K562 (cell line): ENCODE data around the gene TMEFF2.

Experiments
- CTCF ChIP-seq, 3 experiments: IDR thresholded peaks in 2 of 3; conservative IDR thresholded peaks in 1 of 3; 2 replicates each; pipeline ENCODE4 v1.5.1; 2011 to 2012; ENCODE audit warnings: low read length in 3 of 3, mild to moderate bottlenecking in 3 of 3, control low read depth in 2 of 3, improper control_type of control experiment in 1 of 3, inconsistent platforms in 1 of 3, low read depth in 1 of 3, mixed read lengths in 1 of 3, moderate library complexity in 1 of 3; ENCODE audit not compliant: insufficient read depth in 2 of 3
- EP300 ChIP-seq: IDR thresholded peaks from 2 replicates; pipeline ENCODE4 v1.6.1; 2012; ENCODE audit warnings: low read length, improper control_type of control experiment
- GATA2 ChIP-seq: sonication (generic); formaldehyde crosslinking; IDR thresholded peaks from 2 replicates; pipeline ENCODE4 v1.4.0; 2020; ENCODE audit warnings: mild to moderate bottlenecking, missing genetic modification reagents
- HDAC1 ChIP-seq, 2 experiments: fragments of 450-650 bp; IDR thresholded peaks; 2 replicates each; pipeline ENCODE4 v1.6.1; 2016 to 2017; ENCODE audit warnings: inconsistent platforms in 1 of 2, mild to moderate bottlenecking in 1 of 2, moderate library complexity in 1 of 2
- MAFK ChIP-seq: IDR thresholded peaks from 2 replicates; pipeline ENCODE4 v1.6.1; 2011; ENCODE audit warnings: low read length, improper control_type of control experiment
- NFYB ChIP-seq: IDR thresholded peaks from 2 replicates; pipeline ENCODE4 v1.6.1; 2011; ENCODE audit warnings: mild to moderate bottlenecking, moderate library complexity; ENCODE audit not compliant: insufficient read length; ENCODE audit errors: extremely low read depth
- PHF20 ChIP-seq: fragments of 450-650 bp; IDR thresholded peaks from 2 replicates; pipeline ENCODE4 v1.6.1; 2018; ENCODE audit not compliant: partially characterized antibody
- POLR2A ChIP-seq: fragments of 450-650 bp; conservative IDR thresholded peaks from 2 replicates; pipeline ENCODE4 v1.6.1; 2016
- RB1 ChIP-seq: fragments of 450-650 bp; IDR thresholded peaks from 2 replicates; pipeline ENCODE4 v1.6.1; 2017; ENCODE audit warnings: low read depth, mild to moderate bottlenecking
- ZNF586 ChIP-seq: fragments of 450-650 bp; formaldehyde crosslinking; conservative IDR thresholded peaks from 2 replicates; pipeline ENCODE4 v1.4.0; 2020; ENCODE audit warnings: mild to moderate bottlenecking, moderate library complexity
- TF ChIP-seq, protein P1 (sequence below), 2 experiments: fragments of 450-650 bp in 1 of 2; sonication (generic) in 1 of 2; formaldehyde crosslinking in 1 of 2; IDR thresholded peaks in 1 of 2; conservative IDR thresholded peaks in 1 of 2; 2 replicates each; pipeline versions ENCODE4 v1.6.1 to v1.8.1; 2016 to 2023; ENCODE audit warnings: mild to moderate bottlenecking in 2 of 2, moderate library complexity in 2 of 2, inconsistent platforms in 1 of 2, missing genetic modification reagents in 1 of 2

DNA sequence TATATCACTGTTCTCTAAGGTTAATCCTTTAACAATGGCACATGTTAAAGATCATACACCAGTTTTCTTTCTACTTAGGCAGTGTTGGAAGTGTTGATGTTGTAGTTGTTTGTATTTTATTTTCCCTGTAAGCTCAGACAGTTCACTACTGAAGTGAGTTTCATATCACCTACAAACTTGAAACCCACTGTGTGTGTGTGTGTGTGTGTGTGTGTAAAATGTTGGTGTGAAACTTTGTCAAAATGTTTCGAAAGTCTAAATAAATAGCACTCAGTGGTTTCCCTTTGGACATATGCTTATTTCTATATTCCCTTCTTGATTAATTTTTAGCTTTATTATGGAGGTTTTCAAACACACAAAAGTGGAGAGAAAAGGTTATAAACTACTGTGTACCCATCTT is 268.1 kb downstream of the TMEFF2 start:
- TF ChIP-seq CTCF (IDR thresholded peaks at IDR 0.05 in 2 of 3, conservative IDR thresholded peaks at IDR 0.05 in 1 of 3; ENCODE audit: insufficient read depth in 2 of 3, low read depth in 1 of 3, low read length in 3 of 3): no peak
- TF ChIP-seq MAFK: no peak
- TF ChIP-seq, protein P1, sequence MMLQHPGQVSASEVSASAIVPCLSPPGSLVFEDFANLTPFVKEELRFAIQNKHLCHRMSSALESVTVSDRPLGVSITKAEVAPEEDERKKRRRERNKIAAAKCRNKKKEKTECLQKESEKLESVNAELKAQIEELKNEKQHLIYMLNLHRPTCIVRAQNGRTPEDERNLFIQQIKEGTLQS (IDR thresholded peaks at IDR 0.05): no peak
- TF ChIP-seq, protein P1 (CRISPR knock-in tag; conservative IDR thresholded peaks at IDR 0.05): no peak
- no peak for TF ChIP-seq NFYB
- no peak for TF ChIP-seq ZNF586 (CRISPR knock-in tag)
- no peak for TF ChIP-seq GATA2 (CRISPR knock-in tag)
- no peak for TF ChIP-seq RB1
- no peak for TF ChIP-seq EP300
- no peak for TF ChIP-seq HDAC1 (IDR thresholded peaks at IDR 0.05)
- no peak for TF ChIP-seq PHF20
- TF ChIP-seq POLR2A: no peak
